ENCODE data around the gene CCDC51.

DNA sequence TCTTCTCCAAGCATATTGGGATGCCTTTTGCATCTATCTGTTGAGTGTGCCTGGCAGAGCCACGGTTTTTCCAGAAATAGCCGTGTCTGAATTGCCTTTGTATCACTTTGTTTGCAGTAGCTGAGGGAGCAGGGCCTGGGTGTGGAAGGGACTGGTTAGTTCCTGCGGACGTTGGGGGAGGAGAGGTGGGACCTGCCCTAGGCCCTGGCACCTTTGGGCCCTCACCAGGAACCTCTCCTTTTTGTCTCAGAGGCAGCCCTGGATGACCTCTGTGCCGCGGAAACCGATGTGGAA, 25.3 kb upstream of the CCDC51 start:
- TF ChIP-seq, protein P1, sequence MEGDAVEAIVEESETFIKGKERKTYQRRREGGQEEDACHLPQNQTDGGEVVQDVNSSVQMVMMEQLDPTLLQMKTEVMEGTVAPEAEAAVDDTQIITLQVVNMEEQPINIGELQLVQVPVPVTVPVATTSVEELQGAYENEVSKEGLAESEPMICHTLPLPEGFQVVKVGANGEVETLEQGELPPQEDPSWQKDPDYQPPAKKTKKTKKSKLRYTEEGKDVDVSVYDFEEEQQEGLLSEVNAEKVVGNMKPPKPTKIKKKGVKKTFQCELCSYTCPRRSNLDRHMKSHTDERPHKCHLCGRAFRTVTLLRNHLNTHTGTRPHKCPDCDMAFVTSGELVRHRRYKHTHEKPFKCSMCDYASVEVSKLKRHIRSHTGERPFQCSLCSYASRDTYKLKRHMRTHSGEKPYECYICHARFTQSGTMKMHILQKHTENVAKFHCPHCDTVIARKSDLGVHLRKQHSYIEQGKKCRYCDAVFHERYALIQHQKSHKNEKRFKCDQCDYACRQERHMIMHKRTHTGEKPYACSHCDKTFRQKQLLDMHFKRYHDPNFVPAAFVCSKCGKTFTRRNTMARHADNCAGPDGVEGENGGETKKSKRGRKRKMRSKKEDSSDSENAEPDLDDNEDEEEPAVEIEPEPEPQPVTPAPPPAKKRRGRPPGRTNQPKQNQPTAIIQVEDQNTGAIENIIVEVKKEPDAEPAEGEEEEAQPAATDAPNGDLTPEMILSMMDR (IDR thresholded peaks at IDR 0.05; ENCODE audit: low read depth, low read length), result no peak
- TF ChIP-seq EZH2phosphoT487 (IDR thresholded peaks at IDR 0.05; ENCODE audit: low read depth), result no peak
